Measurements from ENCODE around the gene MUC2. TPM values are rescaled to one million over a fixed set of nuclear protein-coding genes. Genes with fewer than 3 reads are reported as not detected.

MUC2 gene
- total RNA-seq, 2 experiments from 2014 or later = not detected

DNA sequence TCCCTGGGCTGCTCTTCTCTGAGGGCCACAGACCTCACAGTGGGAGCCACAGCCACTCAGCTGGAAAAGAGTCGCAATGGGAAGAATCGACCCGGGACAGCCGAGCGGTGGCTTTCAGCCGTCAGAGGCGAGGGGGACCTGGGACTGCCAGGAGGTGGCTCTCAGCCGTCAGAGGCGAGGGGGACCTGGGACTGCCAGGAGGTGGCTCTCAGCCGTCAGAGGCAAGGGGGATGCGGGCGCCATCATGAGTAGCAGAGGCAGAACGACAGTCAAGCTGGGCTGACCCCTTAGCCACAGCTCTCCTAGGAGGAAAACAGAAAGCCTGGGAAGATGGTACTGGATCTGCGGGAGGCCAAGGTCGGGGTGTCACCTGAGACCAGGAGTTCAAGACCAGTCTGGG is 14.9 kb upstream of the MUC2 start:
- Histone ChIP-seq H3K36me3 (ENCODE audit: insufficient read depth, low read length) (no peaks in the 10 kb centered on the region), H3K4me1 (ENCODE audit: insufficient read depth, low read length, poor library complexity, severe bottlenecking) (no peaks in the 10 kb centered on the region), H2AFZ (ENCODE audit: low read length) (no peak overlapping the region), H3K27ac (ENCODE audit: low read depth, low read length, poor library complexity, severe bottlenecking) (no peak overlapping the region), H3K79me2 (ENCODE audit: insufficient read depth, low read depth, low read length) (no peaks in the 10 kb centered on the region), H3K4me3 (ENCODE audit: low read depth, low read length, poor library complexity, severe bottlenecking) (no peak overlapping the region), H3K9me2 (ENCODE audit: insufficient read depth, low read length) (no peaks in the 10 kb centered on the region), H3K4me2 (ENCODE audit: low read length) (no peak overlapping the region), H3K9me3 (ENCODE audit: low read length) (no peaks in the 10 kb centered on the region), H4K20me1 (ENCODE audit: insufficient read depth, low read length) (no peaks in the 10 kb centered on the region)
- CTCF ChIA-PET (ENCODE audit: unreplicated experiment) = no interaction called here
- BruUV-seq (replicated peaks) = no TSS peak
- POLR2A ChIA-PET = no interaction called here
- no peak for TF ChIP-seq EZH2phosphoT487 (IDR thresholded peaks at IDR 0.05; ENCODE audit: borderline replicate concordance, low read depth, low read length)
- TF ChIP-seq, protein P1, sequence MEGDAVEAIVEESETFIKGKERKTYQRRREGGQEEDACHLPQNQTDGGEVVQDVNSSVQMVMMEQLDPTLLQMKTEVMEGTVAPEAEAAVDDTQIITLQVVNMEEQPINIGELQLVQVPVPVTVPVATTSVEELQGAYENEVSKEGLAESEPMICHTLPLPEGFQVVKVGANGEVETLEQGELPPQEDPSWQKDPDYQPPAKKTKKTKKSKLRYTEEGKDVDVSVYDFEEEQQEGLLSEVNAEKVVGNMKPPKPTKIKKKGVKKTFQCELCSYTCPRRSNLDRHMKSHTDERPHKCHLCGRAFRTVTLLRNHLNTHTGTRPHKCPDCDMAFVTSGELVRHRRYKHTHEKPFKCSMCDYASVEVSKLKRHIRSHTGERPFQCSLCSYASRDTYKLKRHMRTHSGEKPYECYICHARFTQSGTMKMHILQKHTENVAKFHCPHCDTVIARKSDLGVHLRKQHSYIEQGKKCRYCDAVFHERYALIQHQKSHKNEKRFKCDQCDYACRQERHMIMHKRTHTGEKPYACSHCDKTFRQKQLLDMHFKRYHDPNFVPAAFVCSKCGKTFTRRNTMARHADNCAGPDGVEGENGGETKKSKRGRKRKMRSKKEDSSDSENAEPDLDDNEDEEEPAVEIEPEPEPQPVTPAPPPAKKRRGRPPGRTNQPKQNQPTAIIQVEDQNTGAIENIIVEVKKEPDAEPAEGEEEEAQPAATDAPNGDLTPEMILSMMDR (conservative IDR thresholded peaks at IDR 0.05; ENCODE audit: low read length) = no peak
- no peak for DNase-seq (ENCODE audit: low spot score)
- intact Hi-C loops (cut with micrococcal nuclease; ENCODE audit: unreplicated experiment) = no loop called here

DNA sequence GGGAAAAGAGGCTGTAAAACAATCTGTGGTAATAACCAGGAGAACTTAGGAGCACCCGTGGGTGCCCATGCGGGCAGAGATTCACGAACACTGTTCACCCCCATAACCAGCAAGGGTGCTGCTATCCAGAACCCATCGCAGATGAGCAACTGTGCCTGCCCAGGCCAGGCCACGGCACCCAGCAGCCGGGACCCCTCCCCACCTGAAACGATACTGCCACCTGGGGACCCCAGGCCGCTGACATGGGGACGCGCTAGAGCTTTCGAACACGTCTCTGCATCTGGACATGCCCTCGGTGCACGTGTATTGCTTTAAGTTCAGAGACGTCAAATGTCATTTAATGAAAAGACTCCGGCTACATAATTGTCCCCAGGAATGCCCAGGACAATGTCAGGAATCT is 14.3 kb upstream of the MUC2 start:
- Histone ChIP-seq H3K79me2 (ENCODE audit: insufficient read depth, low read depth, low read length) (no peaks in the 10 kb centered on the region), H3K36me3 (ENCODE audit: insufficient read depth, low read length) (no peaks in the 10 kb centered on the region), H3K4me1 (ENCODE audit: insufficient read depth, low read length, poor library complexity, severe bottlenecking) (no peaks in the 10 kb centered on the region), H3K4me3 (ENCODE audit: low read depth, low read length, poor library complexity, severe bottlenecking) (no peak overlapping the region), H3K4me2 (ENCODE audit: low read length) (no peak overlapping the region), H3K9me2 (ENCODE audit: insufficient read depth, low read length) (no peaks in the 10 kb centered on the region), H2AFZ (ENCODE audit: low read length) (no peak overlapping the region), H3K9me3 (ENCODE audit: low read length) (no peaks in the 10 kb centered on the region), H3K27ac (ENCODE audit: low read depth, low read length, poor library complexity, severe bottlenecking) (no peak overlapping the region), H4K20me1 (ENCODE audit: insufficient read depth, low read length) (no peaks in the 10 kb centered on the region)
- intact Hi-C loops (cut with micrococcal nuclease; ENCODE audit: unreplicated experiment) = no loop called here
- ChIA-PET CTCF (ENCODE audit: unreplicated experiment) (no interaction called here), POLR2A (no interaction called here)
- DNase-seq (ENCODE audit: low spot score) = no peak
- BruUV-seq (replicated peaks) = no TSS peak
- TF ChIP-seq EZH2phosphoT487 (IDR thresholded peaks at IDR 0.05; ENCODE audit: borderline replicate concordance, low read depth, low read length) = no peak
- TF ChIP-seq, protein P1 (conservative IDR thresholded peaks at IDR 0.05; ENCODE audit: low read length) = no peak

DNA sequence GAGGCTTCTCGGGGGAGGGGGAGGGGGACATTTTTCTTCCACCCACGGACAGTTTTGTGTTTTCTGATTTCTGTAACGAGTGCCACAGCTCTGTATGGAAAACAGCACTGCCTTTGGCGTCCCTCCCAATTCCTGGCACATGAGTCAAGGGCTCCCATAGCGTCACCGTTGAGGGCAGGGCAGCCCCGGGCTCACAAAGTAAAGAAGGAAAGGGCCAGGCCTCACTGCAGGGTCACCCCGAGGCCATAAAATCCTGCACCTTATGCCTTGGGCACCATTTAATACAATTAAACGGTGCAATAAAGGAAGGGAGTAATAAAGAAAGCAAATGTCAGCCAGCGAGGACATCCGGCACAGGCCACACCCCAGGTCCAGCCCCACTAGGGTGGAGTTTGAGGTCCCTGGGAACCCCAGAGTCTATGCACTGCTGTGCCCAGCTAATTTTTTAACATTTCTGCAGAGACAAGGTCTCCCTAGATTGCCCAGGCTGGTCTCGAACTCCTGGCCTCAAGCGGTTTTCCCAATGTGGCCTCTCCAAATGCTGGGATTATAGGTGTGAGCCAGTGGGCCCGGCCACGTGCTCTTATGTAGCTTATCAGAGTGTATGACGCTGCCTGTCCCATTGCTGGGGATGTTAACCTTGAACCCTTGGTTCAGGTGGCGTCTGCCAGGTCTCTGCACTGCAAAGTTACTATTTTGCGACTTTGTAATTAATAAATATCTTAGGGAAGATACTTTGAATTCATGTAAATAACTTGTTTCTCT is 13.6 kb upstream of the MUC2 start:
- Histone ChIP-seq H2AFZ (ENCODE audit: low read length) (no peak overlapping the region), H3K9me3 (ENCODE audit: low read length) (no peaks in the 10 kb centered on the region), H3K4me2 (ENCODE audit: low read length) (no peak overlapping the region), H3K79me2 (ENCODE audit: insufficient read depth, low read depth, low read length) (no peaks in the 10 kb centered on the region), H4K20me1 (ENCODE audit: insufficient read depth, low read length) (no peaks in the 10 kb centered on the region), H3K4me3 (ENCODE audit: low read depth, low read length, poor library complexity, severe bottlenecking) (no peak overlapping the region), H3K36me3 (ENCODE audit: insufficient read depth, low read length) (no peaks in the 10 kb centered on the region), H3K27ac (ENCODE audit: low read depth, low read length, poor library complexity, severe bottlenecking) (no peak overlapping the region), H3K4me1 (ENCODE audit: insufficient read depth, low read length, poor library complexity, severe bottlenecking) (no peaks in the 10 kb centered on the region), H3K9me2 (ENCODE audit: insufficient read depth, low read length) (no peaks in the 10 kb centered on the region)
- TF ChIP-seq EZH2phosphoT487 (IDR thresholded peaks at IDR 0.05; ENCODE audit: borderline replicate concordance, low read depth, low read length) = no peak
- TF ChIP-seq, protein P1 (conservative IDR thresholded peaks at IDR 0.05; ENCODE audit: low read length) = no peak
- BruUV-seq (replicated peaks) = no TSS peak
- ChIA-PET CTCF (ENCODE audit: unreplicated experiment) (no interaction called here), POLR2A (no interaction called here)
- intact Hi-C loops (cut with micrococcal nuclease; ENCODE audit: unreplicated experiment) = no loop called here
- DNase-seq (ENCODE audit: low spot score) = no peak
